ENCODE measurements around the gene TIFAB.

DNA sequence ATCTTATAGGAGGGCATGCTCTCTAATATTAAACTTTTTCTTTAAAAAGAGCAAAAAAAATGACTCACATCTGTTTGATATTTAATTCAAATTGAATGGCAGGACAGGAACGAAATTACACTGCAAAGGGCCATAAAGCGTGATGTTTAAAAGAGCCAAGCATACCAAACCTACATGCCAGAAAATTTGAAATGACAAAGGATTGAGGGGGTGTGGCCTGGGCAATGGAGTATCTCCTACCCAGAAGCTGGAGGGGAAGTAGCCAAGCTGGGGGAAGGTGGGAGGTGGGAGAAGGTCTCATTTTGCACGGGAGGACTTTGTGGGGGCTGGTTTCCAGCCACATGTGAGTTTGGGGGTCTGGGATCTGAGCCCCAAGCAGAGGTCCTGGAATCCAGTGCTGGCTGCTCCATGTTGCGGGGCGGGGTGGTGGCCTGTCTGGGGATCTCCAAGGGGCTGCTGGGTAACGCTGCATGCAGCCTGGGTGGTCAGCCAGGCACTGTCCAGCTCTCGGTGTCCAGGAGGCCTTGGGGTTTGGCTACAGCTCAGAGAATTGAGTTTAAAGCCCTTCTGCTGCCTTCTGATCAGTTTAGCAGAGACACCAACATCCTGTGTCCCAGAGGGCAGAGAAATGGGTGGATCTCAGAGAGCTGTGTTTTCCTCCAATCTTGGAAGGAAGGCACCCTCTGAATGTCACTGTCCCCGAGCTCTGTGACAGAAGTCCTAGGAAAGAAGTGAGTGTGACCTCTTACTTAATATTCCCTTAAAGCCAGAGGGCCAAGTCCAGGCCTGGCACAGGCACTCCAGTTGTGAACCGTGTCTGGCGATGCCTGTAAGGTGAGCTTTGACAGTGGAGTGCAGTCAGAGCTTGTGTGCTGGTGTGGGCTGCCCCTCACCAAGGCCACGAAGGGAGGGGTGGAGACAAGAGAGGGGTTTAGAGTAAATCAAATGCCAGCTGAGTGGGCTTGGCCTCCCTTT, 12.6 kb downstream of the TIFAB start:
- no peak for TF ChIP-seq POLR2A (IDR thresholded peaks at IDR 0.05)
- TF ChIP-seq, protein P1, sequence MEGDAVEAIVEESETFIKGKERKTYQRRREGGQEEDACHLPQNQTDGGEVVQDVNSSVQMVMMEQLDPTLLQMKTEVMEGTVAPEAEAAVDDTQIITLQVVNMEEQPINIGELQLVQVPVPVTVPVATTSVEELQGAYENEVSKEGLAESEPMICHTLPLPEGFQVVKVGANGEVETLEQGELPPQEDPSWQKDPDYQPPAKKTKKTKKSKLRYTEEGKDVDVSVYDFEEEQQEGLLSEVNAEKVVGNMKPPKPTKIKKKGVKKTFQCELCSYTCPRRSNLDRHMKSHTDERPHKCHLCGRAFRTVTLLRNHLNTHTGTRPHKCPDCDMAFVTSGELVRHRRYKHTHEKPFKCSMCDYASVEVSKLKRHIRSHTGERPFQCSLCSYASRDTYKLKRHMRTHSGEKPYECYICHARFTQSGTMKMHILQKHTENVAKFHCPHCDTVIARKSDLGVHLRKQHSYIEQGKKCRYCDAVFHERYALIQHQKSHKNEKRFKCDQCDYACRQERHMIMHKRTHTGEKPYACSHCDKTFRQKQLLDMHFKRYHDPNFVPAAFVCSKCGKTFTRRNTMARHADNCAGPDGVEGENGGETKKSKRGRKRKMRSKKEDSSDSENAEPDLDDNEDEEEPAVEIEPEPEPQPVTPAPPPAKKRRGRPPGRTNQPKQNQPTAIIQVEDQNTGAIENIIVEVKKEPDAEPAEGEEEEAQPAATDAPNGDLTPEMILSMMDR (IDR thresholded peaks at IDR 0.05) = no peak
